HCT116 (cell line): ENCODE data around the gene SLC50A1. TPM values are rescaled to one million over a fixed set of nuclear protein-coding genes. Genes with fewer than 3 reads are reported as not detected.

ENCODE experiments used
- ATAC-seq: fragments of 200-7000 bp; cut with Tn5 transposase; 2 replicates; pipeline ENCODE4 v1.9.1; 2020; ENCODE audit warnings: mild to moderate bottlenecking, moderate library complexity
- BruUV-seq: library from RNA; stranded (reverse); fragments of 400-500 nt; replicated peaks from 2 replicates; lab custom pipeline; 2021; lab: Mats Ljungman, UMichigan
- CTCF ChIA-PET: fragments of 300-600 bp; sonication (Branson Sonifier 250); formaldehyde crosslinking; loops from one replicate; lab custom pipeline; 2021; ENCODE audit warnings: antibody characterized with exemption; lab: Charles Lee
- POLR2A ChIA-PET: fragments of 300-600, 350-600 bp; sonication (Branson Sonifier 250); formaldehyde crosslinking; loops from one replicate; lab custom pipeline; 2021; ENCODE audit warnings: antibody characterized with exemption; lab: Charles Lee
- RAD21 ChIA-PET, 2 experiments: fragments of 300-600 bp; sonication (Branson Sonifier 250); formaldehyde crosslinking; loops; one replicate each; lab custom pipeline; 2023; ENCODE audit warnings: low total read pairs in 2 of 2; ENCODE audit not compliant: uncharacterized antibody in 2 of 2, unreplicated experiment in 2 of 2, low non-redundant PET in 1 of 2; lab: Charles Lee
- DNase-seq: peaks from one replicate; pipeline ENCODE4 v3.0.0-alpha.2; 2010; ENCODE audit warnings: low read depth, low spot score
- H2AFZ ChIP-seq: fragments of 200-600 bp; shearing (Covaris generic), sonication (generic); 2 replicates; pipeline ENCODE4 v1.6.1; 2017; ENCODE audit warnings: low read depth, mixed run types, mixed read lengths, antibody characterized with exemption, low read length; ENCODE audit not compliant: poor library complexity, severe bottlenecking
- H3K27ac ChIP-seq: 2 replicates; pipeline ENCODE4 v1.5.1; 2012; ENCODE audit warnings: low read depth, low read length
- H3K27me3 ChIP-seq: fragments of 200-600 bp; sonication (generic); 2 replicates; pipeline ENCODE4 v1.6.1; 2016; ENCODE audit warnings: mixed run types, low read length, mixed read lengths; ENCODE audit not compliant: insufficient read depth
- H3K36me3 ChIP-seq, 2 experiments: fragments of 200-500 bp in 1 of 2; fragments of 200-600 bp in 1 of 2; sonication (Bioruptor generic) in 1 of 2; sonication (generic) in 1 of 2; 2 replicates each; pipeline versions ENCODE4 v1.5.1 to v1.6.1; 2014 to 2016; ENCODE audit warnings: low read length in 2 of 2, inconsistent platforms in 1 of 2, mixed read lengths in 1 of 2, mixed run types in 1 of 2; ENCODE audit not compliant: insufficient read depth in 2 of 2, control insufficient read depth in 1 of 2
- H3K4me1 ChIP-seq, 2 experiments: fragments of 200-600 bp in 1 of 2; sonication (generic) in 1 of 2; 2 replicates each; pipeline versions ENCODE4 v1.5.1 to v1.6.1; 2012 to 2017; ENCODE audit warnings: low read length in 2 of 2, inconsistent platforms in 1 of 2, mild to moderate bottlenecking in 1 of 2, mixed read lengths in 1 of 2, mixed run types in 1 of 2, moderate library complexity in 1 of 2; ENCODE audit not compliant: insufficient read depth in 2 of 2, control insufficient read depth in 1 of 2
- H3K4me2 ChIP-seq: fragments of 200-600 bp; sonication (generic); 2 replicates; pipeline ENCODE4 v1.6.1; 2017; ENCODE audit warnings: mixed run types, low read length, mixed read lengths
- H3K4me3 ChIP-seq, 2 experiments: fragments of 200-600 bp in 1 of 2; sonication (generic) in 1 of 2; replicated peaks in 1 of 2; 2 replicates each; pipeline ENCODE4 v1.5.1; 2011 to 2016; ENCODE audit warnings: low read length in 2 of 2, control low read depth in 1 of 2, low read depth in 1 of 2, mild to moderate bottlenecking in 1 of 2, mixed read lengths in 1 of 2, mixed run types in 1 of 2
- H3K79me2 ChIP-seq: fragments of 200-600 bp; sonication (generic); 2 replicates; pipeline ENCODE4 v1.6.1; 2017; ENCODE audit warnings: mild to moderate bottlenecking, mixed run types, low read length, moderate library complexity, mixed read lengths; ENCODE audit not compliant: insufficient read depth
- H3K9ac ChIP-seq: fragments of 200-600 bp; sonication (generic); 2 replicates; pipeline ENCODE4 v1.6.1; 2016; ENCODE audit warnings: low read length, mixed read lengths
- H3K9me2 ChIP-seq: fragments of 200-600 bp; sonication (generic), shearing (Covaris generic); 2 replicates; pipeline ENCODE4 v1.6.1; 2017; ENCODE audit warnings: mixed run types, mild to moderate bottlenecking, moderate library complexity; ENCODE audit not compliant: insufficient read depth
- H3K9me3 ChIP-seq, 2 experiments: fragments of 200-500 bp in 1 of 2; fragments of 200-600 bp in 1 of 2; sonication (Bioruptor generic) in 1 of 2; sonication (generic) in 1 of 2; 2 replicates each; pipeline ENCODE4 v1.6.1; 2014 to 2017; ENCODE audit warnings: low read length in 2 of 2, mixed read lengths in 2 of 2, inconsistent platforms in 1 of 2, low read depth in 1 of 2, mild to moderate bottlenecking in 1 of 2, mixed run types in 1 of 2, moderate library complexity in 1 of 2; ENCODE audit not compliant: control insufficient read depth in 1 of 2, insufficient read depth in 1 of 2
- H4K20me1 ChIP-seq: fragments of 200-600 bp; sonication (generic), shearing (Covaris generic); 2 replicates; pipeline ENCODE4 v1.6.1; 2017; ENCODE audit warnings: mixed run types, mild to moderate bottlenecking, moderate library complexity; ENCODE audit not compliant: insufficient read depth
- CEBPB ChIP-seq: IDR thresholded peaks from 2 replicates; pipeline ENCODE4 v1.6.1; 2012; ENCODE audit warnings: low read depth
- EGR1 ChIP-seq: IDR thresholded peaks from 2 replicates; pipeline ENCODE4 v1.6.1; 2012; ENCODE audit warnings: low read depth
- ELF1 ChIP-seq: IDR thresholded peaks from 2 replicates; pipeline ENCODE4 v1.6.1; 2012; ENCODE audit warnings: low read depth, borderline replicate concordance
- EZH2 ChIP-seq: fragments of 200-600 bp; sonication (generic); IDR thresholded peaks from 2 replicates; pipeline ENCODE4 v1.6.1; 2017; ENCODE audit warnings: antibody characterized with exemption, mixed run types
- EZH2phosphoT487 ChIP-seq: fragments of 200-600 bp; IDR thresholded peaks from 2 replicates; pipeline ENCODE4 v1.6.1; 2018; ENCODE audit warnings: antibody characterized with exemption, borderline replicate concordance
- FOSL1 ChIP-seq: IDR thresholded peaks from 2 replicates; pipeline ENCODE4 v1.6.1; 2012; ENCODE audit warnings: low read depth
- JUND ChIP-seq: IDR thresholded peaks from 2 replicates; pipeline ENCODE4 v1.6.1; 2012
- POLR2A ChIP-seq: IDR thresholded peaks from 2 replicates; pipeline ENCODE4 v1.7.0; 2011; ENCODE audit warnings: borderline replicate concordance; ENCODE audit not compliant: insufficient read depth, insufficient read length; ENCODE audit errors: extremely low read depth
- POLR2AphosphoS5 ChIP-seq: IDR thresholded peaks from 2 replicates; pipeline ENCODE4 v1.6.1; 2011; ENCODE audit warnings: mild to moderate bottlenecking, low read depth, low read length, moderate library complexity
- SIN3A ChIP-seq: IDR thresholded peaks from 2 replicates; pipeline ENCODE4 v1.6.1; 2012; ENCODE audit warnings: low read depth
- TCF7L2 ChIP-seq: IDR thresholded peaks from 2 replicates; pipeline ENCODE4 v1.7.0; 2011; ENCODE audit warnings: borderline replicate concordance, inconsistent platforms; ENCODE audit not compliant: insufficient read depth, insufficient read length; ENCODE audit errors: extremely low read depth
- YY1 ChIP-seq: IDR thresholded peaks from 2 replicates; pipeline ENCODE4 v1.6.1; 2011; ENCODE audit warnings: low read length, low read depth, moderate library complexity, mild to moderate bottlenecking; ENCODE audit not compliant: insufficient replicate concordance; ENCODE audit errors: extremely low read depth
- ZNF274 ChIP-seq: fragments of 200-500 bp; sonication (Bioruptor generic); IDR thresholded peaks from 2 replicates; pipeline ENCODE4 v1.6.1; 2014; ENCODE audit warnings: mild to moderate bottlenecking, low read depth, low read length, inconsistent platforms
- intact Hi-C: fragments of 100-400 bp; cut with micrococcal nuclease; formaldehyde crosslinking; loops from 2 replicates; pipeline ENCODE4 v1.10.0; 2022
- total RNA-seq: library from RNA; stranded (reverse); gene quantifications from one replicate; pipeline ENCODE4 v1.2.1, GENCODE V29; 2021; ENCODE audit not compliant: unreplicated experiment
- TF ChIP-seq, protein P1 (sequence below): IDR thresholded peaks from 2 replicates; pipeline ENCODE4 v1.6.1; 2012; ENCODE audit warnings: low read depth
- TF ChIP-seq, protein P2 (sequence below), 3 experiments: fragments of 200-600 bp in 1 of 3; sonication (generic) in 1 of 3; IDR thresholded peaks in 2 of 3; conservative IDR thresholded peaks in 1 of 3; 2 replicates each; pipeline ENCODE4 v1.5.1; 2012 to 2017; ENCODE audit warnings: low read depth in 2 of 3, low read length in 2 of 3, antibody characterized with exemption in 1 of 3, borderline replicate concordance in 1 of 3, control low read depth in 1 of 3, mild to moderate bottlenecking in 1 of 3, mixed read lengths in 1 of 3, mixed run types in 1 of 3, moderate library complexity in 1 of 3; ENCODE audit not compliant: insufficient read depth in 1 of 3
- TF ChIP-seq, protein P3 (sequence below): IDR thresholded peaks from 2 replicates; pipeline ENCODE4 v1.6.1; 2011; ENCODE audit warnings: mild to moderate bottlenecking, low read length, moderate library complexity; ENCODE audit not compliant: insufficient replicate concordance; ENCODE audit errors: extremely low read depth
- TF ChIP-seq, protein P4 (sequence below): IDR thresholded peaks from 2 replicates; pipeline ENCODE4 v1.6.1; 2012

The SLC50A1 gene
- total RNA-seq, 1 experiment from 2014 or later: 49.9 TPM

DNA sequence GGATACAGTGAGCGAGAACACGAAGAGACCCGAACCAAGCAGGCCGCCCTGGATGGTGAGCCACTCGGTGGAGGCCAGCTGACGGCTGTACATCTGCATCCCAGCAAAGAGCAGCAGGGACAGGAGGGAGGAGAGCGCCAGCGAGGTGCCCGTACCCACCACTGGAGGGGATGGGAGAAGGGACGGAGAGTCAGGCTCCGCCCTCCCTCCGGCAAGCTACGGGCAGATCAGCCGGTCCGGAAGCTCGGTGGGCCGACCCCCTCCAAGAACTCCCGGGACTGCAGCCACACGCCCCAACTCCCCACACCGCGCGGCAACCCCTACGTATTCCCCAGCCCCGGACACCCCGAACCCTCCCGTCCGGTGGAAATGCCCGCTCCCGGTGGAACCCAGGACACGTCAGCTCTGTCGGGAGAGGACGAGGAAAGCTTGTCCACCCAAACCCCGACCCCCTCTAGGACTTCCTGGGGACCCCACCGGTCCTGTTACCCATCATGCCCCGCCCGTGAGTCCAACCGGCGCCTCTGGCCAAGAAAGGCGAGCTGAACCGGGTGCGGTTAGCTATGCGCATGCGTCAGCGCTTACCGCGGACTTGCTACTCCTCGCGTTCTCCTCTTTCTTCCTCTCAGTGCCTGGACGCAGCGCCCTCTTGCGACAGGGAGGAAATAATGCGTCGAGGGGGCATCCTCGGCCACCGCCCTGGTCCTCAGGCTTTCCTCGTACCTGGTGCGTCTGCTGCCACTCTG, 37.3 kb downstream of the SLC50A1 start, which contains the start of gene KRTCAP2:
TSS of gene KRTCAP2 (minus strand) at position 573 of the 746 bp plus-strand sequence. CDS start at position 493, 80 bp downstream.
- intact Hi-C loops: loop anchor here (1.0 to 10.0 kb wide), 2 partner anchors 54 to 152 kb away; partner anchors contain the start of gene RUSC1
- ChIA-PET POLR2A (interaction anchor here (0.5 to 1.7 kb wide), 9 partner anchors 10 to 199 kb away, joined by 3 to 11 read pairs (median 3); partner anchors contain the start of genes ADAM15 and SLC50A1), RAD21 (interaction anchor here (0.6 to 1.3 kb wide), 3 partner anchors 21 to 81 kb away, joined by 3 to 4 read pairs (median 3); partner anchors contain the start of gene SLC50A1 (in 1 of the 2)), CTCF (interaction anchor here (0.6 to 4.6 kb wide), 40 partner anchors 8 to 503 kb away, joined by 3 to 71 read pairs (median 4); partner anchors contain the start of genes CLK2, EFNA3, EFNA4 and MTX1)
- peak within 1 kb of the TSS; percentile 84 to 97 for H3K4me3 ChIP-seq
- no peaks in the 10 kb centered on the region for H3K9me2 ChIP-seq
- peaks cover 2 to 7% of the 10 kb centered on the region in 2 experiments; a peak in 3 of 4 replicates for H3K36me3 ChIP-seq
- DNase-seq: peak; percentile 91
- H4K20me1 ChIP-seq: no peaks in the 10 kb centered on the region
- no peaks in the 10 kb centered on the region for H3K27me3 ChIP-seq
- H3K9me3 ChIP-seq: no peaks in the 10 kb centered on the region
- TSS peak; percentile 72 for BruUV-seq
- H3K4me1 ChIP-seq: peaks cover 7 to 45% of the 10 kb centered on the region in 2 experiments; a peak in 3 of 4 replicates
- H3K79me2 ChIP-seq: peaks cover 25% of the 10 kb centered on the region
- H3K27ac ChIP-seq: peak within 1 kb of the TSS; percentile 76
- peak within 1 kb of the TSS; percentile 66 for H2AFZ ChIP-seq
- peak within 1 kb of the TSS; percentile 87 for H3K9ac ChIP-seq
- H3K4me2 ChIP-seq: peak within 1 kb of the TSS; percentile 76
- ATAC-seq: peak; percentile 76
- TF ChIP-seq CEBPB (no peak), TCF7L2 (peak; percentile 49), EZH2phosphoT487 (no peak), EGR1 (no peak), FOSL1 (no peak), JUND (no peak), YY1 (peak; percentile 59), SIN3A (no peak), POLR2AphosphoS5 (peak; percentile 96), POLR2A (peak; percentile 48), EZH2 (no peak), ZNF274 (no peak), ELF1 (no peak)
- TF ChIP-seq, protein P1, sequence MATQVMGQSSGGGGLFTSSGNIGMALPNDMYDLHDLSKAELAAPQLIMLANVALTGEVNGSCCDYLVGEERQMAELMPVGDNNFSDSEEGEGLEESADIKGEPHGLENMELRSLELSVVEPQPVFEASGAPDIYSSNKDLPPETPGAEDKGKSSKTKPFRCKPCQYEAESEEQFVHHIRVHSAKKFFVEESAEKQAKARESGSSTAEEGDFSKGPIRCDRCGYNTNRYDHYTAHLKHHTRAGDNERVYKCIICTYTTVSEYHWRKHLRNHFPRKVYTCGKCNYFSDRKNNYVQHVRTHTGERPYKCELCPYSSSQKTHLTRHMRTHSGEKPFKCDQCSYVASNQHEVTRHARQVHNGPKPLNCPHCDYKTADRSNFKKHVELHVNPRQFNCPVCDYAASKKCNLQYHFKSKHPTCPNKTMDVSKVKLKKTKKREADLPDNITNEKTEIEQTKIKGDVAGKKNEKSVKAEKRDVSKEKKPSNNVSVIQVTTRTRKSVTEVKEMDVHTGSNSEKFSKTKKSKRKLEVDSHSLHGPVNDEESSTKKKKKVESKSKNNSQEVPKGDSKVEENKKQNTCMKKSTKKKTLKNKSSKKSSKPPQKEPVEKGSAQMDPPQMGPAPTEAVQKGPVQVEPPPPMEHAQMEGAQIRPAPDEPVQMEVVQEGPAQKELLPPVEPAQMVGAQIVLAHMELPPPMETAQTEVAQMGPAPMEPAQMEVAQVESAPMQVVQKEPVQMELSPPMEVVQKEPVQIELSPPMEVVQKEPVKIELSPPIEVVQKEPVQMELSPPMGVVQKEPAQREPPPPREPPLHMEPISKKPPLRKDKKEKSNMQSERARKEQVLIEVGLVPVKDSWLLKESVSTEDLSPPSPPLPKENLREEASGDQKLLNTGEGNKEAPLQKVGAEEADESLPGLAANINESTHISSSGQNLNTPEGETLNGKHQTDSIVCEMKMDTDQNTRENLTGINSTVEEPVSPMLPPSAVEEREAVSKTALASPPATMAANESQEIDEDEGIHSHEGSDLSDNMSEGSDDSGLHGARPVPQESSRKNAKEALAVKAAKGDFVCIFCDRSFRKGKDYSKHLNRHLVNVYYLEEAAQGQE: no peak
- TF ChIP-seq, protein P2, sequence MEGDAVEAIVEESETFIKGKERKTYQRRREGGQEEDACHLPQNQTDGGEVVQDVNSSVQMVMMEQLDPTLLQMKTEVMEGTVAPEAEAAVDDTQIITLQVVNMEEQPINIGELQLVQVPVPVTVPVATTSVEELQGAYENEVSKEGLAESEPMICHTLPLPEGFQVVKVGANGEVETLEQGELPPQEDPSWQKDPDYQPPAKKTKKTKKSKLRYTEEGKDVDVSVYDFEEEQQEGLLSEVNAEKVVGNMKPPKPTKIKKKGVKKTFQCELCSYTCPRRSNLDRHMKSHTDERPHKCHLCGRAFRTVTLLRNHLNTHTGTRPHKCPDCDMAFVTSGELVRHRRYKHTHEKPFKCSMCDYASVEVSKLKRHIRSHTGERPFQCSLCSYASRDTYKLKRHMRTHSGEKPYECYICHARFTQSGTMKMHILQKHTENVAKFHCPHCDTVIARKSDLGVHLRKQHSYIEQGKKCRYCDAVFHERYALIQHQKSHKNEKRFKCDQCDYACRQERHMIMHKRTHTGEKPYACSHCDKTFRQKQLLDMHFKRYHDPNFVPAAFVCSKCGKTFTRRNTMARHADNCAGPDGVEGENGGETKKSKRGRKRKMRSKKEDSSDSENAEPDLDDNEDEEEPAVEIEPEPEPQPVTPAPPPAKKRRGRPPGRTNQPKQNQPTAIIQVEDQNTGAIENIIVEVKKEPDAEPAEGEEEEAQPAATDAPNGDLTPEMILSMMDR (IDR thresholded peaks at IDR 0.05 in 2 of 3, conservative IDR thresholded peaks at IDR 0.05 in 1 of 3; ENCODE audit: borderline replicate concordance in 1 of 3, insufficient read depth in 1 of 3, low read depth in 2 of 3, low read length in 2 of 3): peak in 2 of 3 experiments; percentile 90 to 92; a peak in 4 of 6 replicates
- TF ChIP-seq, protein P3, sequence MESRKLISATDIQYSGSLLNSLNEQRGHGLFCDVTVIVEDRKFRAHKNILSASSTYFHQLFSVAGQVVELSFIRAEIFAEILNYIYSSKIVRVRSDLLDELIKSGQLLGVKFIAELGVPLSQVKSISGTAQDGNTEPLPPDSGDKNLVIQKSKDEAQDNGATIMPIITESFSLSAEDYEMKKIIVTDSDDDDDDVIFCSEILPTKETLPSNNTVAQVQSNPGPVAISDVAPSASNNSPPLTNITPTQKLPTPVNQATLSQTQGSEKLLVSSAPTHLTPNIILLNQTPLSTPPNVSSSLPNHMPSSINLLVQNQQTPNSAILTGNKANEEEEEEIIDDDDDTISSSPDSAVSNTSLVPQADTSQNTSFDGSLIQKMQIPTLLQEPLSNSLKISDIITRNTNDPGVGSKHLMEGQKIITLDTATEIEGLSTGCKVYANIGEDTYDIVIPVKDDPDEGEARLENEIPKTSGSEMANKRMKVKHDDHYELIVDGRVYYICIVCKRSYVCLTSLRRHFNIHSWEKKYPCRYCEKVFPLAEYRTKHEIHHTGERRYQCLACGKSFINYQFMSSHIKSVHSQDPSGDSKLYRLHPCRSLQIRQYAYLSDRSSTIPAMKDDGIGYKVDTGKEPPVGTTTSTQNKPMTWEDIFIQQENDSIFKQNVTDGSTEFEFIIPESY: peak; percentile 69
- TF ChIP-seq, protein P4, sequence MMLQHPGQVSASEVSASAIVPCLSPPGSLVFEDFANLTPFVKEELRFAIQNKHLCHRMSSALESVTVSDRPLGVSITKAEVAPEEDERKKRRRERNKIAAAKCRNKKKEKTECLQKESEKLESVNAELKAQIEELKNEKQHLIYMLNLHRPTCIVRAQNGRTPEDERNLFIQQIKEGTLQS: no peak
